Mesothelial cell of epicardium (in vitro differentiated cells): ENCODE results near the gene CHD9NB. TPM values are rescaled to one million over a fixed set of nuclear protein-coding genes. Genes with fewer than 3 reads are reported as not detected.

Source experiments
- DNase-seq, 2 experiments: peaks; one replicate each; pipeline ENCODE4 v3.0.0; 2021; ENCODE audit warnings: low spot score in 2 of 2; ENCODE audit not compliant: unreplicated experiment in 2 of 2
- H3K27ac Mint-ChIP-seq: 2 replicates; pipeline ENCODE4 v1.8.0; 2021; ENCODE audit warnings: mixed read lengths
- H3K27me3 Mint-ChIP-seq: 2 replicates; pipeline ENCODE4 v1.8.0; 2021; ENCODE audit warnings: low read depth, mixed read lengths
- H3K36me3 Mint-ChIP-seq: 2 replicates; pipeline ENCODE4 v1.8.0; 2021; ENCODE audit warnings: mixed read lengths
- H3K4me1 Mint-ChIP-seq: 2 replicates; pipeline ENCODE4 v1.8.0; 2021; ENCODE audit warnings: mixed read lengths
- H3K4me3 Mint-ChIP-seq: 2 replicates; pipeline ENCODE4 v1.8.0; 2021; ENCODE audit warnings: mild to moderate bottlenecking, moderate library complexity, mixed read lengths
- H3K9me3 Mint-ChIP-seq: 2 replicates; pipeline ENCODE4 v1.8.0; 2021; ENCODE audit warnings: mixed read lengths
- total RNA-seq: library from RNA; stranded (reverse); gene quantifications from 3 replicates; pipeline ENCODE4 v1.2.1, GENCODE V29; 2021
- TF ChIP-seq, protein P1 (sequence below): fragments of 200-600 bp; sonication (generic); IDR thresholded peaks from one replicate; pipeline ENCODE4 v1.5.0; 2021; ENCODE audit warnings: antibody characterized with exemption; ENCODE audit not compliant: unreplicated experiment

Gene CHD9NB
- total RNA-seq, 1 donor from 2014 or later, result 0.29 TPM

DNA sequence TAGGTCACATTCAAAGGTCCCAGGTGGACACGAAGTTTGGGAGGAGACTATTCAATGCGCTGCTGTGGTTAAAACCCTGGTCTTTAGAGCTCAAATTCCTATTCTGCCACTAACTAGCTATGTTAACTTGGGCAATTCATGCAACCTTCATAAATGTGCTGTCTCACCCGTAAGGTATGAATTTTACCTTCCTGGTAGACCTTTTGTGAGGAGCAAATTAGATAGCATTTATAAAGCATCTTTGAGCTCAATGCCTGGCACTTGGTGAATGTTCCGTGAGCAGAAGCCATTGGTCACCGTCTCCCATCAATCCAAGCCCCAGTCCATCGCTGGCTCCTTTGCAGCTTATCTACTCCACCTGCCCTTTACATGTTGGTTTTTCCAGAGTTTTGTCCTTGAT, 16.6 kb downstream of the CHD9NB start:
- peaks cover 41% of the 10 kb centered on the region for H3K4me1 Mint-ChIP-seq
- H3K9me3 Mint-ChIP-seq, result peaks cover 20% of the 10 kb centered on the region
- TF ChIP-seq, protein P1, sequence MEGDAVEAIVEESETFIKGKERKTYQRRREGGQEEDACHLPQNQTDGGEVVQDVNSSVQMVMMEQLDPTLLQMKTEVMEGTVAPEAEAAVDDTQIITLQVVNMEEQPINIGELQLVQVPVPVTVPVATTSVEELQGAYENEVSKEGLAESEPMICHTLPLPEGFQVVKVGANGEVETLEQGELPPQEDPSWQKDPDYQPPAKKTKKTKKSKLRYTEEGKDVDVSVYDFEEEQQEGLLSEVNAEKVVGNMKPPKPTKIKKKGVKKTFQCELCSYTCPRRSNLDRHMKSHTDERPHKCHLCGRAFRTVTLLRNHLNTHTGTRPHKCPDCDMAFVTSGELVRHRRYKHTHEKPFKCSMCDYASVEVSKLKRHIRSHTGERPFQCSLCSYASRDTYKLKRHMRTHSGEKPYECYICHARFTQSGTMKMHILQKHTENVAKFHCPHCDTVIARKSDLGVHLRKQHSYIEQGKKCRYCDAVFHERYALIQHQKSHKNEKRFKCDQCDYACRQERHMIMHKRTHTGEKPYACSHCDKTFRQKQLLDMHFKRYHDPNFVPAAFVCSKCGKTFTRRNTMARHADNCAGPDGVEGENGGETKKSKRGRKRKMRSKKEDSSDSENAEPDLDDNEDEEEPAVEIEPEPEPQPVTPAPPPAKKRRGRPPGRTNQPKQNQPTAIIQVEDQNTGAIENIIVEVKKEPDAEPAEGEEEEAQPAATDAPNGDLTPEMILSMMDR, result no peak
- no peak overlapping the region for H3K4me3 Mint-ChIP-seq
- no peaks in the 10 kb centered on the region for H3K36me3 Mint-ChIP-seq
- DNase-seq, result no peak
- no peak overlapping the region for H3K27ac Mint-ChIP-seq
- no peaks in the 10 kb centered on the region for H3K27me3 Mint-ChIP-seq

DNA sequence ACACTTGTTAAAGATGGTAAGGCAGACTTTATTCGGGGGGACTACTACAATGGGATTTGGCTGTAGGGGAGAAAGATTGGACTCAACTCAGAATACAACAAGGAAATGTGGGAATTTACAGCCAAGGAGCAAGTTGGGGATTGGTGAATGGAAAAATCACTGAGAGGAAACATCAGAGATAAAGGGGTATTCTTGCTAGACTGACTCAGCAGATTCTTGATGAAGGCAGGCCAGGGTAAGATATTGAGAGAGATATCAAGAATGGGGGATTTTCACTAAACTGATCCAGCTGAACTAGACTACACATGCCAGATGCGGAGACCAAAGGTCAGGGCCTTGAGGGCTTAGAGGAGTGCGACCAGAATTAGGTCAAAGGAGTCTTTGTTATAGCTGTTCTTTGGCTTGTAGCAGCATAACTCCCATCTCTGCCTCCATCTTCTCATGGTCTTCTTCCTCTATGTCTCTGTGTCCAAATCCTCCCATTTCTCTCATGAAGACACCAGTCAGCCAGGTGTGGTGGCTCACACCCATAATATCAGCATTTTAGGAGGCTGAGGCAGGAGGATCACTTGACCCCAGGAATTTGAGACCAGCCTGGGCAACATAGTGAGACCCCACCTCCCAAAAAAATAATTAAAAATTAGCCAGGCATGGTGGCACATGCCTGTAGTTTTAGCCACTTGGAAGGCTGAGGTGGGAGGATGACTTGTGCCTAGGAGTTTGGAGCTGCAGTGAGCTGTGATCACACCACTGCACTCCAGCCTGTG, 17.3 kb downstream of the CHD9NB start:
- peaks cover 18% of the 10 kb centered on the region for H3K9me3 Mint-ChIP-seq
- no peak for DNase-seq
- TF ChIP-seq, protein P1, result no peak
- H3K36me3 Mint-ChIP-seq, result no peaks in the 10 kb centered on the region
- H3K27ac Mint-ChIP-seq, result no peak overlapping the region
- no peaks in the 10 kb centered on the region for H3K27me3 Mint-ChIP-seq
- no peak overlapping the region for H3K4me3 Mint-ChIP-seq
- peaks cover 34% of the 10 kb centered on the region for H3K4me1 Mint-ChIP-seq

DNA sequence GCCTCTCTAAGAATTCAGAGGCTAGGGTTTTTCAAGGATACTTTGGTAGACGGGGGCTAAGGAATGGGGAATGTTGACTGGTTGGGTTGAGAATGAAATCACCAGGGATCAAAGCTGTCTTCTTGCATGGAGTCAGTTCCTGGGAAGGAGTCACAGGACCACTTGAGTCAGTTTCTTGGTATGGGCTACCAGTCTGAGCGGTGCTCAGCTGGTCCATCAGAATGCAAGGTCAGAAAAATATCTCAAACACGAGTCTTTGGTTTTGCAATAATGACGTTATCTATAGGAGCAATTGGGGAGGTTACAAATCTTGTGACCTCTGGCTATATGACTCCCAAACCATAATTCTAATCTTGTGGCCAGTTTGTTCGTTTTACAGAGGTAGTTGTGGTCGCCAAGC, 18.4 kb downstream of the CHD9NB start:
- TF ChIP-seq, protein P1, result no peak
- DNase-seq, result no peak
- H3K4me3 Mint-ChIP-seq, result no peak overlapping the region
- H3K36me3 Mint-ChIP-seq, result no peaks in the 10 kb centered on the region
- H3K27me3 Mint-ChIP-seq, result no peaks in the 10 kb centered on the region
- peaks cover 37% of the 10 kb centered on the region for H3K4me1 Mint-ChIP-seq
- peaks cover 16% of the 10 kb centered on the region for H3K9me3 Mint-ChIP-seq
- no peak overlapping the region for H3K27ac Mint-ChIP-seq

DNA sequence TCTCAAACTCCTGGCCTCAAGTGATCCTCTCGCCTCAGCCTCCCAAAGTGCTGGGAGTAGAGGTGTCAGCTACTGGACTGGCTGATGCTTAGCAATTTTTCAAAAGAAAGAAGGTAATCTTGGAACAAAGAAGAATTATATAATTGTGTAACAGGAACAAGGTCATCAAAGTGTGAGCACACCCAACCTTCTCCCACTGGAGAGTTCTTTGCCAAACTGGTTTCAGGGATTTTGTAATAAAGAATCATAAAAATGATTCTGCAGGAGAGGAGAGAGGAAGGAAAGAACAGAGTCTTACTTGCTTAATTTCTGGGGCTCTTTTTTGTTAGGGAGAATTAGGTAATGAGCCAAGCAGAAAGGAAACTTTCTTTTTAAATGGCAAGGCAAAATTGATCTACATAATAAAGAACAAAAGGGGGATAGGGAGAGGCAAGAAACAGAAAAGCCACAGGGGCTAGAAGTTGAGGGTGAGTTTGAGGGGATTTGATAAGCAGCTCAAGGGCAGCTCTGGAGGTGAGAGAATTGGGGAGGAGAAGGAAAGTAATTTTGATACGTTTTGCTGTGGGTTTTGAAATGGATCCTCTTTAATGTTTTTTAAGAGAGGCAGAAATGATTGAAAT, 21.3 kb downstream of the CHD9NB start:
- peak overlapping the region; percentile 65 for H3K27ac Mint-ChIP-seq

DNA sequence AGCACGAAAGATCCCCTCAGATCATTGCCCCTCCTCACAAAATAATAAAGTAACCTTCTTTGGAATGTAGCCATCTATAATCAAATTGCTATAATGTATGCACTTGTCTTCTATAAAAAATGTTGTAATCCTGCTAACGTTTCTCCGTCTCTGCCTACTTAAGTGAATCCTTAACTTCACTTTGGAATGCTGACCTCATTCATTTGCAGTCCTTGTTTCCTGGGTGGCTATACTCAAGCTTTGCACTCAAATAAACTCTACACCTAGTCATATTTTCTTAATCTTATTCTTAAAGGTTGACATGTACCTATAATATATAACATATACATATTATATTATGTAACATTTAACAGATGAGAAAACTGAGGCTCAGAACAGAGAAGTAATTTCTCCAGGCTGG, 22.7 kb downstream of the CHD9NB start:
- Mint-ChIP-seq H3K4me1 (peaks cover 19% of the 10 kb centered on the region), H3K4me3 (no peak overlapping the region), H3K9me3 (peaks cover 16% of the 10 kb centered on the region), H3K27me3 (no peaks in the 10 kb centered on the region), H3K27ac (no peak overlapping the region), H3K36me3 (no peaks in the 10 kb centered on the region)
- TF ChIP-seq, protein P1, result no peak
- no peak for DNase-seq

More for the DNA sequence above, 21.3 kb downstream of the CHD9NB start:
- no peak for DNase-seq
- Mint-ChIP-seq H3K9me3 (peaks cover 16% of the 10 kb centered on the region), H3K27me3 (no peaks in the 10 kb centered on the region), H3K36me3 (no peaks in the 10 kb centered on the region), H3K4me1 (peaks cover 24% of the 10 kb centered on the region), H3K4me3 (no peak overlapping the region)
- TF ChIP-seq, protein P1, result no peak
